ENCODE results near the gene SLC4A9.

SLC4A9 gene

GRCh38 chr5:140383300-140383699 is 23.3 kb downstream of the SLC4A9 start:
- Histone ChIP-seq H3K27ac (ENCODE audit: low read length) (no peak overlapping the region), H3K4me3 (ENCODE audit: low read length) (no peak overlapping the region), H3K27me3 (ENCODE audit: insufficient read depth, low read length) (no peaks in the 10 kb centered on the region), H3K4me1 (ENCODE audit: insufficient read depth, low read length) (no peaks in the 10 kb centered on the region), H3K9ac (ENCODE audit: low read depth, low read length) (no peak overlapping the region), H3K36me3 (ENCODE audit: insufficient read depth, low read depth, low read length) (no peaks in the 10 kb centered on the region), H3K9me3 (ENCODE audit: insufficient read depth, low read depth, low read length) (no peaks in the 10 kb centered on the region)

DNA sequence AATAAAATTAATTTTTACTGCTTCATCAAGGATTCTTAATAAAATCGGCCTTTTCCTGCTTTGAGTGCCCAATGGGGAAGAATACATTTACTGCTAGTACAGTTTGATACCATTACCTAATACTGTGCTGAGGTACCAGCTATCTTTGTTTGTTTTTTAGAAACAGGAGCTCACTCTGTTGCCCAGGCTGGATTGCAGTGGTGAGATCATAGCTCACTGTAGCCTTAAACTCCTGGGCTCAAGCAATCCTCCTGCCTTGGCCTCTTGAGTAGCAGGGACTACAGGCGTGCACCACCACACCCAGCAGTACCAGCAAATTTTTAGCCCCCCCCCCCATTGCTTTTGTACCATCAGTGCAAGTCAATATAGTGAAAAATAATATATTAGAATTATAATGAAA is 28.1 kb downstream of the SLC4A9 start:
- Histone ChIP-seq H3K27me3 (ENCODE audit: insufficient read depth, low read length) (no peaks in the 10 kb centered on the region), H3K9ac (ENCODE audit: low read depth, low read length) (no peak overlapping the region), H3K27ac (ENCODE audit: low read length) (no peak overlapping the region), H3K9me3 (ENCODE audit: insufficient read depth, low read depth, low read length) (no peaks in the 10 kb centered on the region), H3K4me3 (ENCODE audit: low read length) (no peak overlapping the region), H3K4me1 (ENCODE audit: insufficient read depth, low read length) (no peaks in the 10 kb centered on the region), H3K36me3 (ENCODE audit: insufficient read depth, low read depth, low read length) (no peaks in the 10 kb centered on the region)

- H3K36me3 ChIP-seq (ENCODE audit: insufficient read depth, low read depth, low read length), result no peaks in the 10 kb centered on the region
- no peak overlapping the region for H3K9ac ChIP-seq (ENCODE audit: low read depth, low read length)
- no peaks in the 10 kb centered on the region for H3K27me3 ChIP-seq (ENCODE audit: insufficient read depth, low read length)
- H3K4me1 ChIP-seq (ENCODE audit: insufficient read depth, low read length), result no peaks in the 10 kb centered on the region
- no peaks in the 10 kb centered on the region for H3K9me3 ChIP-seq (ENCODE audit: insufficient read depth, low read depth, low read length)
- H3K4me3 ChIP-seq (ENCODE audit: low read length), result no peak overlapping the region
- H3K27ac ChIP-seq (ENCODE audit: low read length), result no peak overlapping the region
These were observed 31.3 kb downstream of the SLC4A9 start for GRCh38 chr5:140391312-140391711.

DNA sequence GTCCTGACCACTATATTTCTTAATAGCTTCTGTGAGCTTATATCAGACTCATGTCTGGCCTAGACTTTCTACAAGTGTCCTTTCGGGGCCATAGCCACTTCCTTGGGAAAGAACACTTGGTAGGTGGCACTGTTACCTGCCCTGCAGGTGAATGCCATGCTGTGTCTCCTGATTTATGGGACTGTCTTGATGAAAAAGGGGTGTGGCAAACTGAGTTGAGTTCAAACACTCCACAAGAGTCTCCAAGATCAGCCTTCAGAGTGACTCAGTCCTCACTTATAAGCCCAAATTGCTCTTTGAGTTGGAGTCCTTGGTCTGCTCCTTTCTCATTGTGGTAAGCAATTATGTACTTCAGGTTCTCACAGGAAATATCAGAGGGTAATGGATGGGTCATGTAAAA is 31.7 kb downstream of the SLC4A9 start:
- H3K4me1 ChIP-seq (ENCODE audit: insufficient read depth, low read length), result no peaks in the 10 kb centered on the region
- no peak overlapping the region for H3K27ac ChIP-seq (ENCODE audit: low read length)
- H3K9me3 ChIP-seq (ENCODE audit: insufficient read depth, low read depth, low read length), result no peaks in the 10 kb centered on the region
- no peak overlapping the region for H3K9ac ChIP-seq (ENCODE audit: low read depth, low read length)
- H3K4me3 ChIP-seq (ENCODE audit: low read length), result no peak overlapping the region
- no peaks in the 10 kb centered on the region for H3K27me3 ChIP-seq (ENCODE audit: insufficient read depth, low read length)
- no peaks in the 10 kb centered on the region for H3K36me3 ChIP-seq (ENCODE audit: insufficient read depth, low read depth, low read length)

DNA sequence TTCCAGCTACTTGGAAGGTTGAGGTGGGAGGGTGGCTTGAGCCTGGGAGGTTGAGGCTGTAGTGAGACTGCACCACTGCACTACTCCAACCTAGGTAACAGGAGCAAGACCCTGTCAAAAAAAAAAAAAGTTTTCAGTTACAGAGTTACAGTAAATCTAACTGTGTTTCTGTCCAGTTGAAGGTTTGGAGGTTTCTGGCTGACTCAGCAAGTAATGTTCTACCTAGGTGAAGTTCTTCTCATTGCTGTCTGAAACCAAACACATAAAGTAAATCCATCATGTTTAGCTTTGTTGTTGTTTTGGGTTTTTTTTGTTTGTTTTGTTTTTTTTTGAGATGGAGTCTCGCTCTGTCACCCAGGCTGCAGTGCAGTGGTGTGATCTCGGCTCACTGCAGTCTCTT is 33.7 kb downstream of the SLC4A9 start:
- Histone ChIP-seq H3K4me3 (ENCODE audit: low read length) (no peak overlapping the region), H3K9ac (ENCODE audit: low read depth, low read length) (no peak overlapping the region), H3K9me3 (ENCODE audit: insufficient read depth, low read depth, low read length) (no peaks in the 10 kb centered on the region), H3K4me1 (ENCODE audit: insufficient read depth, low read length) (peaks cover 4% of the 10 kb centered on the region), H3K27ac (ENCODE audit: low read length) (no peak overlapping the region), H3K27me3 (ENCODE audit: insufficient read depth, low read length) (no peaks in the 10 kb centered on the region), H3K36me3 (ENCODE audit: insufficient read depth, low read depth, low read length) (no peaks in the 10 kb centered on the region)

DNA sequence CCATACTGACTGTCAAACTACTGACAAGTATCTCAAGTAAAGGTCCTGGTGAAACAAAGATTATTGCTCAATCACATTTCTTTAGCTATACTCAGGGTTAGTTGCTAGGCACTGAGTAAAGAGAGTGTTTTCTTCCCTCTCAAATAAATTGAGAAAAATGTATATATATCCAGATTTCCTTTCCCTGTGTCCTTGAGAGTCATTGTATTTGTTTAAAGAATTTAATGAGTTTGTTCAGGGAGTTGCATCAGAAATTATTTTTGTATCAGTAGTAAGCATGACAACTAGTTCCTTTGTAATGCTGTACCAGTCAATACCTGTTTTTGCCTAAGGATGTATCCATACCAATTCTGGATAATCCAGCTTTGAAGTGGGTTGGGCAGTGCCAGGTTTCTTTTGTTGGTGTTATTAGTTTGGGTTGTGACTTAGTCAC is 38.4 kb downstream of the SLC4A9 start:
- H3K36me3 ChIP-seq (ENCODE audit: insufficient read depth, low read depth, low read length), result peaks cover under 1% of the 10 kb centered on the region; the same call in 1 of the 2 replicates
- H3K9ac ChIP-seq (ENCODE audit: low read depth, low read length), result no peak overlapping the region
- H3K4me3 ChIP-seq (ENCODE audit: low read length), result 0 out of 2 replicates have a peak overlapping the region, but pooled peaks have one; percentile 24
- no peak overlapping the region for H3K27ac ChIP-seq (ENCODE audit: low read length)
- H3K4me1 ChIP-seq (ENCODE audit: insufficient read depth, low read length), result peaks cover 4% of the 10 kb centered on the region
- H3K9me3 ChIP-seq (ENCODE audit: insufficient read depth, low read depth, low read length), result no peaks in the 10 kb centered on the region
- no peaks in the 10 kb centered on the region for H3K27me3 ChIP-seq (ENCODE audit: insufficient read depth, low read length)

GRCh38 chr5:140399979-140400729 is 40.2 kb downstream of the SLC4A9 start:
- Histone ChIP-seq H3K27me3 (ENCODE audit: insufficient read depth, low read length) (no peaks in the 10 kb centered on the region), H3K9ac (ENCODE audit: low read depth, low read length) (peak overlapping the region; percentile 92; the same call in 1 of the 2 replicates), H3K4me1 (ENCODE audit: insufficient read depth, low read length) (peaks cover 10% of the 10 kb centered on the region), H3K36me3 (ENCODE audit: insufficient read depth, low read depth, low read length) (peaks cover 6% of the 10 kb centered on the region; the same call in 1 of the 2 replicates), H3K4me3 (ENCODE audit: low read length) (peak overlapping the region; percentile 90), H3K27ac (ENCODE audit: low read length) (peak overlapping the region; percentile 95), H3K9me3 (ENCODE audit: insufficient read depth, low read depth, low read length) (no peaks in the 10 kb centered on the region)

DNA sequence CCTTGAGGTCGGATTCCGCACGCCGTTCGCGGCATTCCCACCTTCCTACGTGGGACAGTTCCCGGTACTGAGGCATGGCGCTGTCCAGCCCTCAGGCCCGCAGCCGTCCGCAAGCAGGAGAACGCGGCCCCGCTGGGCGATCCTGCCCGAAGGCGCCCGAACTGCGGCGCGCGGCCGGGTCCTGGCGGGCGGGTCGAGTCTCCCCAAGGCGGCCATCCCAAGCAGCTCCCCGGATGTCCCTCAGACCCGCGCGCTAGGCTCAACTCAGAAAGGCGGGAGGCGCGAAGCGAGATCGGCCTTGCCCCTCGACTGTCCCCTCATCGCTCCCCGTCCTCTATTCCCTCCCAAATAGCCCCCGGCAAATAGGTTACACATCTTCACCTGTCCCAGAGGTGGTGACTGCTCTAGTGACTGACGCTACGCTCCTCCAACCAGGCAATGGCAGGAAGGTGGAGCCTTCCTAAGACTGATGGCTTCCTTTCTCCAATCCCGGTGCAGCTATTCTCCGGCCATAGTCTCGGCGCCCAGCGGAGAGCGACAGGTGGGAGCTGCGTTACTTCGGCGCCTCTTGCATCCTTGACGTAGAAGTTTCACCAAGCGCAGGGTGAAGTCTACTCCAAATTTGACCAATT is 40.9 kb downstream of the SLC4A9 start:
- H3K9ac ChIP-seq (ENCODE audit: low read depth, low read length), result peak overlapping the region; percentile 92; the same call in 1 of the 2 replicates
- H3K36me3 ChIP-seq (ENCODE audit: insufficient read depth, low read depth, low read length), result peaks cover 6% of the 10 kb centered on the region; the same call in 1 of the 2 replicates
- peak overlapping the region; percentile 90 for H3K4me3 ChIP-seq (ENCODE audit: low read length)
- H3K27me3 ChIP-seq (ENCODE audit: insufficient read depth, low read length), result no peaks in the 10 kb centered on the region
- H3K27ac ChIP-seq (ENCODE audit: low read length), result peak overlapping the region; percentile 95
- H3K9me3 ChIP-seq (ENCODE audit: insufficient read depth, low read depth, low read length), result no peaks in the 10 kb centered on the region
- peaks cover 10% of the 10 kb centered on the region for H3K4me1 ChIP-seq (ENCODE audit: insufficient read depth, low read length)

- Histone ChIP-seq H3K4me3 (ENCODE audit: low read length) (peak within 1 kb of the TSS; percentile 90), H3K4me1 (ENCODE audit: insufficient read depth, low read length) (peaks cover 16% of the 10 kb centered on the region), H3K9ac (ENCODE audit: low read depth, low read length) (peak within 1 kb of the TSS; percentile 93), H3K36me3 (ENCODE audit: insufficient read depth, low read depth, low read length) (peaks cover 11% of the 10 kb centered on the region; the same call in 1 of the 2 replicates), H3K27ac (ENCODE audit: low read length) (peak within 1 kb of the TSS; percentile 95), H3K9me3 (ENCODE audit: insufficient read depth, low read depth, low read length) (no peaks in the 10 kb centered on the region), H3K27me3 (ENCODE audit: insufficient read depth, low read length) (no peaks in the 10 kb centered on the region)
These were observed 41.6 kb downstream of the SLC4A9 start, which contains the start of gene ANKHD1 for GRCh38 chr5:140401362-140402257. TSS of gene ANKHD1 (plus strand) at chr5:140401833. CDS start at chr5:140401968, 135 bp downstream.

GRCh38 chr5:140402258-140403074 is 42.5 kb downstream of the SLC4A9 start:
- Histone ChIP-seq H3K4me3 (ENCODE audit: low read length) (peak overlapping the region; percentile 90), H3K4me1 (ENCODE audit: insufficient read depth, low read length) (peaks cover 19% of the 10 kb centered on the region), H3K27me3 (ENCODE audit: insufficient read depth, low read length) (no peaks in the 10 kb centered on the region), H3K27ac (ENCODE audit: low read length) (peak overlapping the region; percentile 40), H3K9me3 (ENCODE audit: insufficient read depth, low read depth, low read length) (no peaks in the 10 kb centered on the region), H3K9ac (ENCODE audit: low read depth, low read length) (peak overlapping the region; percentile 93), H3K36me3 (ENCODE audit: insufficient read depth, low read depth, low read length) (peaks cover 11% of the 10 kb centered on the region; the same call in 1 of the 2 replicates)
